Diencephalon (tissue), 1 donor: ENCODE measurements around the gene FGF7. TPM values are rescaled to one million over a fixed set of nuclear protein-coding genes. Genes with fewer than 3 reads are reported as not detected.

Experiments used
- total RNA-seq: library from RNA; depleted of rRNA; stranded (reverse); fragments of >200 nt; gene quantifications from one replicate; pipeline ENCODE4 v1.2.3, GENCODE V29; 2014

FGF7 gene
- 0.69 TPM for total RNA-seq

GRCh38 chr15:49423021-49423420, at the start of gene FGF7:
Gene FGF7 (plus strand): TSS chr15:49423242. CDS start chr15:49424298, 1,056 bp downstream.

Other genes with a start within 250 kb of the FGF7 start
- gene FAM227B, start 197.6 kb downstream of the FGF7 start, total RNA-seq, result 6.5 TPM
- gene DTWD1, start 197.8 kb downstream of the FGF7 start, total RNA-seq, result 38.1 TPM